HEK293T (cell line): ENCODE measurements around the gene CUBN.

Experiments used
- CTCF ChIA-PET: fragments of 350-600 bp; formaldehyde crosslinking; extraction: SDS; loops from one replicate; lab custom pipeline; 2021; ENCODE audit warnings: antibody characterized with exemption, inconsistent platforms; lab: Yijun Ruan, JAX
- POLR2A ChIA-PET: fragments of 350-600 bp; formaldehyde crosslinking; extraction: SDS; loops from one replicate; lab custom pipeline; 2020; ENCODE audit warnings: antibody characterized with exemption, inconsistent platforms; lab: Yijun Ruan, JAX
- DNase-seq: peaks from one replicate; pipeline ENCODE4 v3.0.0; 2012; ENCODE audit warnings: mixed read lengths; ENCODE audit errors: extremely low spot score
- ARNT ChIP-seq: fragments of 450-650 bp; IDR thresholded peaks from 2 replicates; pipeline ENCODE4 v1.6.1; 2017; ENCODE audit warnings: mild to moderate bottlenecking
- BHLHE40 ChIP-seq: fragments of 450-650 bp; IDR thresholded peaks from 2 replicates; pipeline ENCODE4 v1.6.1; 2016; ENCODE audit warnings: mild to moderate bottlenecking, moderate library complexity, borderline replicate concordance
- CTBP1 ChIP-seq: fragments of 450-650 bp; IDR thresholded peaks from 2 replicates; pipeline ENCODE4 v1.6.1; 2016; ENCODE audit warnings: borderline replicate concordance
- ELF4 ChIP-seq: fragments of 450-650 bp; IDR thresholded peaks from 2 replicates; pipeline ENCODE4 v1.6.1; 2017; ENCODE audit warnings: antibody characterized with exemption
- FOXA1 ChIP-seq: fragments of 450-650 bp; IDR thresholded peaks from 2 replicates; pipeline ENCODE4 v1.6.1; 2016; ENCODE audit warnings: mild to moderate bottlenecking
- FOXK2 ChIP-seq: fragments of 450-650 bp; IDR thresholded peaks from 2 replicates; pipeline ENCODE4 v1.6.1; 2016; ENCODE audit warnings: mild to moderate bottlenecking
- FOXM1 ChIP-seq: fragments of 450-650 bp; IDR thresholded peaks from 2 replicates; pipeline ENCODE4 v1.6.1; 2017; ENCODE audit warnings: mild to moderate bottlenecking, borderline replicate concordance
- HDGF ChIP-seq: fragments of 450-650 bp; IDR thresholded peaks from 2 replicates; pipeline ENCODE4 v1.6.1; 2017; ENCODE audit warnings: antibody characterized with exemption, borderline replicate concordance
- L3MBTL2 ChIP-seq: fragments of 450-650 bp; conservative IDR thresholded peaks from 2 replicates; pipeline ENCODE4 v1.6.1; 2016; ENCODE audit warnings: mild to moderate bottlenecking
- LEF1 ChIP-seq: fragments of 450-650 bp; IDR thresholded peaks from 2 replicates; pipeline ENCODE4 v1.6.1; 2017; ENCODE audit warnings: mild to moderate bottlenecking, borderline replicate concordance
- NFRKB ChIP-seq: fragments of 450-650 bp; IDR thresholded peaks from 2 replicates; pipeline ENCODE4 v1.6.1; 2016; ENCODE audit warnings: mild to moderate bottlenecking, moderate library complexity
- PKNOX1 ChIP-seq: fragments of 450-650 bp; IDR thresholded peaks from 2 replicates; pipeline ENCODE4 v1.6.1; 2016
- SP1 ChIP-seq: fragments of 450-650 bp; IDR thresholded peaks from 2 replicates; pipeline ENCODE4 v1.6.1; 2017
- SUZ12 ChIP-seq: fragments of 450-650 bp; IDR thresholded peaks from 2 replicates; pipeline ENCODE4 v1.6.1; 2016; ENCODE audit warnings: mild to moderate bottlenecking
- TARDBP ChIP-seq: fragments of 450-650 bp; IDR thresholded peaks from 2 replicates; pipeline ENCODE4 v1.6.1; 2016
- ZNF384 ChIP-seq: fragments of 450-650 bp; IDR thresholded peaks from 2 replicates; pipeline ENCODE4 v1.6.1; 2016

The CUBN gene

GRCh38 chr10:17085011-17085725 is 44.4 kb downstream of the CUBN start:
- DNase-seq, result no peak
- ChIA-PET POLR2A (no interaction called here), CTCF (interaction anchor here (0.6 kb wide), 2 partner anchors 48 to 658 kb away, joined by 3 to 6 read pairs; no protein-coding TSS in a partner anchor)

GRCh38 chr10:17084258-17084657 is 45.4 kb downstream of the CUBN start:
- TF ChIP-seq CTBP1 (no peak), HDGF (no peak), SUZ12 (no peak), BHLHE40 (no peak), FOXM1 (no peak), TARDBP (no peak), ZNF384 (no peak), FOXK2 (no peak), PKNOX1 (no peak), SP1 (no peak), L3MBTL2 (no peak), NFRKB (no peak), FOXA1 (no peak), ELF4 (no peak), ARNT (no peak), LEF1 (no peak)
- POLR2A ChIA-PET, result no interaction called here
- CTCF ChIA-PET, result no interaction called here
- DNase-seq, result no peak

More at GRCh38 chr10:17085011-17085725, 44.4 kb downstream of the CUBN start:
- TF ChIP-seq SP1, result no peak
- no peak for TF ChIP-seq SUZ12
- no peak for TF ChIP-seq BHLHE40
- TF ChIP-seq FOXM1, result no peak
- no peak for TF ChIP-seq FOXA1
- no peak for TF ChIP-seq ZNF384
- TF ChIP-seq HDGF, result no peak
- no peak for TF ChIP-seq L3MBTL2
- TF ChIP-seq LEF1, result no peak
- TF ChIP-seq ELF4, result no peak
- no peak for TF ChIP-seq ARNT
- TF ChIP-seq FOXK2, result no peak

- no peak for DNase-seq
- TF ChIP-seq BHLHE40, result no peak
- no peak for TF ChIP-seq ARNT
- TF ChIP-seq LEF1, result no peak
- TF ChIP-seq FOXA1, result no peak
- TF ChIP-seq PKNOX1, result no peak
- TF ChIP-seq NFRKB, result no peak
- TF ChIP-seq FOXM1, result no peak
- TF ChIP-seq CTBP1, result no peak
- no peak for TF ChIP-seq ELF4
- TF ChIP-seq TARDBP, result no peak
- no peak for TF ChIP-seq L3MBTL2
- TF ChIP-seq SUZ12, result no peak
- TF ChIP-seq HDGF, result no peak
- no peak for TF ChIP-seq SP1
- no peak for TF ChIP-seq ZNF384
- TF ChIP-seq FOXK2, result no peak
- ChIA-PET CTCF (no interaction called here), POLR2A (no interaction called here)
These were observed 48.2 kb downstream of the CUBN start for GRCh38 chr10:17081431-17081830.

GRCh38 chr10:17077890-17078289 is 51.7 kb downstream of the CUBN start:
- DNase-seq, result no peak
- CTCF ChIA-PET, result no interaction called here
- POLR2A ChIA-PET, result no interaction called here
- TF ChIP-seq SP1, result no peak
- TF ChIP-seq SUZ12, result no peak
- no peak for TF ChIP-seq ELF4
- TF ChIP-seq L3MBTL2, result no peak
- no peak for TF ChIP-seq ARNT
- no peak for TF ChIP-seq ZNF384
- TF ChIP-seq NFRKB, result no peak
- TF ChIP-seq HDGF, result no peak
- no peak for TF ChIP-seq FOXA1
- TF ChIP-seq LEF1, result no peak
- no peak for TF ChIP-seq PKNOX1
- TF ChIP-seq TARDBP, result no peak
- no peak for TF ChIP-seq BHLHE40
- no peak for TF ChIP-seq CTBP1

- TF ChIP-seq CTBP1 (no peak), PKNOX1 (no peak), BHLHE40 (no peak), SP1 (no peak), L3MBTL2 (no peak), ZNF384 (no peak), FOXA1 (no peak), LEF1 (no peak), HDGF (no peak)
- POLR2A ChIA-PET, result interaction anchor here (0.6 kb wide), 1 partner anchor 151 kb away, joined by 4 read pairs; the partner anchor contains the start of gene VIM
- no peak for DNase-seq
- CTCF ChIA-PET, result interaction anchor here (0.7 kb wide), 1 partner anchor 10 kb away, joined by 3 read pairs; no protein-coding TSS in a partner anchor
These were observed 52.2 kb downstream of the CUBN start for GRCh38 chr10:17077346-17077781.
